HG02885 (cell line): ENCODE measurements around the gene BNIP2.
A peak's percentile ranks its signal among the peaks of the same experiment; 100 is the strongest.
"Not testable (repeated sequence)": the region's sequence is repeated elsewhere in the genome, so short reads cannot be mapped to it uniquely, and the experiment has no call there.

Source experiments
- ATAC-seq: cut with Tn5 transposase; IDR thresholded peaks from one replicate; pipeline ENCODE4 v1.9.1; 2021; ENCODE audit warnings: mild to moderate bottlenecking; ENCODE audit not compliant: unreplicated experiment, poor library complexity

Gene BNIP2

GRCh38 chr15:59689626-59690236, 611 bp upstream of the BNIP2 start:
- ATAC-seq, result no peak

- peak; percentile 1 for ATAC-seq
Observed at GRCh38 chr15:59688423-59688781, 718 bp downstream of the BNIP2 start.

GRCh38 chr15:59687836-59688235, 1.3 kb downstream of the BNIP2 start:
- no peak for ATAC-seq

- no peak for ATAC-seq
Observed at GRCh38 chr15:59686389-59686788, 2.7 kb downstream of the BNIP2 start.

- no peak for ATAC-seq
Observed at GRCh38 chr15:59685737-59686297, 3.3 kb downstream of the BNIP2 start.

GRCh38 chr15:59680870-59681269, 8.2 kb downstream of the BNIP2 start:
- ATAC-seq, result no peak

GRCh38 chr15:59680346-59680745, 8.8 kb downstream of the BNIP2 start:
- no peak for ATAC-seq

- ATAC-seq, result no peak
Observed at GRCh38 chr15:59678620-59679019, 10.5 kb downstream of the BNIP2 start.

GRCh38 chr15:59678172-59678571, 10.9 kb downstream of the BNIP2 start:
- no peak for ATAC-seq

- ATAC-seq, result no peak
Observed at GRCh38 chr15:59676565-59676964, 12.6 kb downstream of the BNIP2 start.

- ATAC-seq, result no peak
Observed at GRCh38 chr15:59674361-59674877, 14.7 kb downstream of the BNIP2 start.

- no peak for ATAC-seq
Observed at GRCh38 chr15:59668556-59668955, 20.6 kb downstream of the BNIP2 start.

- ATAC-seq, result no peak
Observed at GRCh38 chr15:59662260-59662659, 26.9 kb downstream of the BNIP2 start.

GRCh38 chr15:59659366-59659765, 29.8 kb downstream of the BNIP2 start:
- ATAC-seq, result no peak

- peak; percentile 7 for ATAC-seq
Observed at GRCh38 chr15:59657635-59658125, 31.4 kb downstream of the BNIP2 start.

GRCh38 chr15:59656897-59657634, 32.1 kb downstream of the BNIP2 start, which contains the start of gene GTF2A2:
GTF2A2 (minus strand) TSS chr15:59657515; CDS start chr15:59652277, 5,238 bp downstream.
- peak; percentile 99 for ATAC-seq

- ATAC-seq, result no peak
Observed at GRCh38 chr15:59654046-59654445, 35.1 kb downstream of the BNIP2 start.

GRCh38 chr15:59649603-59650002, 39.5 kb downstream of the BNIP2 start:
- ATAC-seq, result no peak

- no peak for ATAC-seq
Observed at GRCh38 chr15:59647085-59647484, 42.0 kb downstream of the BNIP2 start.

- ATAC-seq, result no peak
Observed at GRCh38 chr15:59646277-59646676, 42.8 kb downstream of the BNIP2 start.

- not testable (repeated sequence) for ATAC-seq
Observed at GRCh38 chr15:59645812-59646211, 43.3 kb downstream of the BNIP2 start.
